ENCODE results near the gene SRSF3.
"Not testable (repeated sequence)": the region's sequence is repeated elsewhere in the genome, so short reads cannot be mapped to it uniquely, and the experiment has no call there.

The SRSF3 gene

GRCh38 chr6:36639171-36639808, 45.1 kb downstream of the SRSF3 start:
- no peak for FAIRE-seq
- no peak for DNase-seq (ENCODE audit: insufficient read length, low spot score)

GRCh38 chr6:36641543-36641942, 47.4 kb downstream of the SRSF3 start:
- DNase-seq (ENCODE audit: insufficient read length, low spot score) = no peak
- FAIRE-seq = no peak

- no peak for FAIRE-seq
These were observed 49.0 kb downstream of the SRSF3 start for GRCh38 chr6:36642913-36643817.

GRCh38 chr6:36643977-36644376, 49.8 kb downstream of the SRSF3 start:
- no peak for FAIRE-seq
- DNase-seq (ENCODE audit: insufficient read length, low spot score) = no peak

More at GRCh38 chr6:36642913-36643817, 49.0 kb downstream of the SRSF3 start:
- DNase-seq (ENCODE audit: insufficient read length, low spot score) = peak; percentile 71

GRCh38 chr6:36649086-36649485, 54.9 kb downstream of the SRSF3 start:
- no peak for FAIRE-seq

GRCh38 chr6:36649701-36650484, 55.7 kb downstream of the SRSF3 start:
- FAIRE-seq (peak; percentile 28), DNase-seq (ENCODE audit: insufficient read length, low spot score) (no peak)

More at GRCh38 chr6:36649086-36649485, 54.9 kb downstream of the SRSF3 start:
- no peak for DNase-seq (ENCODE audit: insufficient read length, low spot score)

- FAIRE-seq = no peak
- DNase-seq (ENCODE audit: insufficient read length, low spot score) = no peak
These were observed 56.8 kb downstream of the SRSF3 start for GRCh38 chr6:36650848-36651478.

GRCh38 chr6:36651659-36652379, 57.7 kb downstream of the SRSF3 start:
- no peak for DNase-seq (ENCODE audit: insufficient read length, low spot score)
- FAIRE-seq = no peak

GRCh38 chr6:36654469-36654868, 60.3 kb downstream of the SRSF3 start:
- FAIRE-seq; DNase-seq (ENCODE audit: insufficient read length, low spot score): not testable (repeated sequence)
